Inflammatory macrophage treated with lipopolysaccharide for 4 hours (primary cell): ENCODE results near the gene KNSTRN.

Source experiments
- DNase-seq: peaks from one replicate; pipeline ENCODE4 v3.0.0-alpha.2; 2020

The KNSTRN gene

DNA sequence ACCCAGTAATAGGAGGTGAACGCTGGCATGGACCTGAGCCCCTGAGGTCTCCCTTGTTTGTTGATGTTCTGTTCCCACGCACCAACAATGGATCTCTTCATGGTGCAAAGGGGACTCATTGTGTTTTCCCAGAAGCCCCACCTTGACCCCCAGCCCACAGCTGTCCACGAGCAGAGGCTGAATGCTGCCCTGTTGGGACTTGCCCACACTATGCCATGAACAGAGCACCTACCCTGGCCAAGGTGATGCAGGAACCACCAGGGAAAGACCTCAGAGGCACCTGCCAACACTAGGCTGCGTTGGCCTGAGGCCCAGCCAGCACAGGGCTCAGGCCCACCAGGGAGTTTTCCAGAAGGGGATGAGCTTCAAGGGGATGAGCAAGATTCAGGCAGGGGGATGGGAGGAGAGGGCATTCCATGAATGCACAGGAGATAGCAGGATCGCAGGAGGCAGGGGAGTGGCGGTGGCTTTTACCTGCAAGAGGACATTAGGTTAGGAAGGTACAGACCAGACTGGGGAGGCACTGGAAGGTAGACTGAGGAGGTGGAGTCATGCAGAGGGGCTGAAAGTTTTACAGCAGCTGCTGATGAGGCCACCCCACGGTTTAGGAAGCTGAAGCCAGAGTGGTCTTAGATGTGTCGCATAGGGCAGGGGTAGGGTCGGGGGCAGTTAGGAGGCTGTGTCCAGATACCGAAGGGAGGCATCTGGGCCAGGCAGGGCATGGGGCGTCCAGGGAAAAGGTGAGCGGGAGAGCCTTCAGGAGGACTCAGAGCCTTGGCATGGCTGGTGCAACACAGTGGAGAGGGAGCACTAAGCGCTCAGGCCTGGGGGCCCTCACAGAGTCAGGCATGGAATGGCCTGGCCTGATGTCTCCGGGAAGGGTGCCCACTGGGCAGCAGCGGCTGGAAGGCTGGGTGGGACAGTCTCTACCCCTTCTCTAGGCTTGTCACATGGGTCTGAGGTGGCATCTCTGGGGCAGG lies 35.7 kb upstream of the KNSTRN start:
- no peak for DNase-seq

DNA sequence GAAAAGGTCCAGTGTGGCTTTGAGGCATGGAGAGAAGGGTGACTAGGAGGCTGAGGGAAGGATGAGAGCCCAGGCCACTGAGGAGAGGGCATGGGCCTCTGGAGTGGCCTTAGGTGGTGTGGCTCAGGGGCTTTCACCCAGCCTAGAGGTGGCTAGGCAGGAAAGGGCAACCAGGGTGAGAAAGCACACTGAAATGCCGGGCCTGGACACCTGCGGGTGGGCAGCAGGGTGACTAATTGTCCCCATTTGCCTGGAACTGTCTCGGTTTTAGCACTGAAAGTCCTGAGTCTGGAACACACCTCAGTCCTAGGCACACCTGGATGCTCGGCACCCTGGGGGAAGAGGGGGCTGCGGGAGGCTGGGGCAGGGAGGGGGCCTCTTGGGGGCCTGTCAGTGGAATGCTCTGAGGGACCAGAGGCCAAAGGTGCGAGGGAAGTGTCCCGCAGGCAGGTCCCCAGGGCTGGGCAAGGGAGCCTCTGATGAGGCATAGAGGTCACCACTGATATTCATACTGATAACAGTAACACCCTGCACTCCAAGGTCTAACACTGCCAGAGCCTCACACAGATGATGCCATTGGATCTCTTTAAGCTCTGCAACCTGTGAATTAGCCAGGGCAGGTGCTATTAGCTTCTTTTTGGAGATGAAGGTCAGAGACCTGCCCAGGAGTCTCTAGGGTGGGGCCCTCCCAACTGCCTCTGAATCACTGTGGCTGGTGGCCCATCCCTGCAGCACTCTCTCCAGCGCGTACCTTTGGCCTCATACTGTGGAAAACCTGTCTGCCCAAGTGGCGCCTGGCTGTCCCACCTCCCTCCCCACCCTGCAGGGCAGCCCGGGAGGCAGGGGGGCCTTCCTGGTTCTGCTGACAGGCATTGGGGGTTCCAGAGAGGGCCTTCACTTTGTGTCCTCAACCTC lies 34.7 kb upstream of the KNSTRN start:
- no peak for DNase-seq

- DNase-seq, result no peak
Observed at GRCh38 chr15:40348474-40348870, 34.0 kb upstream of the KNSTRN start.

- DNase-seq, result no peak
Observed at GRCh38 chr15:40349163-40349562, 33.4 kb upstream of the KNSTRN start.

GRCh38 chr15:40352281-40352901 lies 30.1 kb upstream of the KNSTRN start:
- no peak for DNase-seq

GRCh38 chr15:40353697-40354096 lies 28.8 kb upstream of the KNSTRN start:
- no peak for DNase-seq

DNA sequence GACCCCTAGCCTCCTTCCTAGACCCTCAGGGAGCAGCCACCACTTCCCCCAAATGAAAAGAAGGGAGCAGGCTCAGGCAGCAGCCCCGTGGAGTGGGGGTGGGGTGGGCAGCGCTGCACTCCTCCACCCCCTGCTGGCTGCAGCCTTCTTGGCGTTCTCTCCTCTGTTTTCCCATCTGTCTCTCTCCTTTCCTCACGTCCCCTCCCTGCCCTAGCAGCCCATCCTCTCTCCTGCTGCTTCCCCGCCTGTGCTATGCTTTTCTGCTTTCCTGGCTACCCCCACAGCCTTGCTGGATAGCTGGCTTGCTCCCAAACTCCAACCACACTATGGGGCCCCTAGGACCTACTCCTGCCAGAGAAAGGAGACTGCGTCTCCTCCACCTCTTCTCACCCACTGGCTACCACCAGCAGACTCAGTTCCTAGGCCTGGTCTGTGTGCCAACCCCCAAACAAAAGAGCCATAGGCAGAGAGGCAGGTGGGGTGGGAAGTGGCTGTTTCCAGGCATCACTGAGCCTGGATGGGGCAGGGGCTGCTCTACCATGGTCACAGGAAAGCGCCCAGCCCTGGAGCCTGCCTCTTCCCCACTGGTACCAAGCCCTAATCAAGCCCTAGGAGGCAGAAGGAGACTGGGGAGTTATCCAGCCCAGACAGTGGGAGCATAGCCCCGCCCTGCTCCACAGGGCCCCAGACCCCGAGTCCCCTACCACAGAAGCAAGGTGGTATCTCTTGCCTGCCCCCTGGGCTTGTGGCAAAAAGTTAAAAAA lies 27.9 kb upstream of the KNSTRN start:
- DNase-seq, result no peak

DNA sequence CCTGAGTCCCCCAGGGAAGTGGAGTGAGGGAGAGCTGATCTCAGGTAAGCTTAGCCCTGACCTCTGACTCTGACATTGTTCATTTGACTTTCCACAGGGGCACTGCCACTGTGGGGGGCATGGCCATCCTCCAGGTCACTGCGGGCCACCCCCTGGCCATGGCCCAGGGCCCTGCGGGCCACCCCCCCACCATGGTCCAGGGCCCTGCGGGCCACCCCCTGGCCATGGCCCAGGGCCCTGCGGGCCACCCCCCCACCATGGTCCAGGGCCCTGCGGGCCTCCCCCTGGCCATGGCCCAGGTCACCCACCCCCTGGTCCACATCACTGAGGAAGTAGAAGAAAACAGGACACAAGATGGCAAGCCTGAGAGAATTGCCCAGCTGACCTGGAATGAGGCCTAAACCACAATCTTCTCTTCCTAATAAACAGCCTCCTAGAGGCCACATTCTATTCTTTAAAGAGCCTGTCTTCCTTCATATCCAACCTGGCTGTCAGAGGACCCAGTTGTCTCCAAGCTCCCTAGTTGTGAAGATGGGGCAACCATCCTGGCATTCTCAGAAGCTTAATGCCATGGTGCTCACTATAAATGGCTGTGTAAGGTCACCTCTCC lies 26.4 kb upstream of the KNSTRN start:
- DNase-seq, result no peak

DNA sequence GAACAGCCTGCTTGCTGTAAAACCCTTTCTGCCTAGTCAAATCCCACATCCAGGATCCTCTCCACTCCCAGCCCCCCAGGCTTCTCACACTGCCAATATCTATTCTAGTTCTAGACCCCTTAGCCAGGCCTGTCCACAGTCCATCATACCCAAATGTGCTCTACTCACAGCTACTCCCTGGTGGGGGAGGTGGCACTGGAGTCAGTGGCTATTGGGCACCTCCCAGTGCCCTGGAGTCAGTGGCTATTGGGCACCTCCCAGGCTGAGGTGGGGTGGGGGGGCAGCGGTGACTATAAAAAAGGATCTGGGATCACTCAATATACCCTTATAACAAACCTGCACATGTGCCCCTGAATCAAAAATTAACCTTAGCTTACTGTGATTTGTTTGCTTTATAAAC lies 25.3 kb upstream of the KNSTRN start:
- DNase-seq, result no peak

GRCh38 chr15:40357723-40358470 lies 24.6 kb upstream of the KNSTRN start, which contains the start of gene DISP2:
DISP2 (plus strand) TSS chr15:40358219; CDS start chr15:40358322, 103 bp downstream.
- peak; percentile 87 for DNase-seq

DNA sequence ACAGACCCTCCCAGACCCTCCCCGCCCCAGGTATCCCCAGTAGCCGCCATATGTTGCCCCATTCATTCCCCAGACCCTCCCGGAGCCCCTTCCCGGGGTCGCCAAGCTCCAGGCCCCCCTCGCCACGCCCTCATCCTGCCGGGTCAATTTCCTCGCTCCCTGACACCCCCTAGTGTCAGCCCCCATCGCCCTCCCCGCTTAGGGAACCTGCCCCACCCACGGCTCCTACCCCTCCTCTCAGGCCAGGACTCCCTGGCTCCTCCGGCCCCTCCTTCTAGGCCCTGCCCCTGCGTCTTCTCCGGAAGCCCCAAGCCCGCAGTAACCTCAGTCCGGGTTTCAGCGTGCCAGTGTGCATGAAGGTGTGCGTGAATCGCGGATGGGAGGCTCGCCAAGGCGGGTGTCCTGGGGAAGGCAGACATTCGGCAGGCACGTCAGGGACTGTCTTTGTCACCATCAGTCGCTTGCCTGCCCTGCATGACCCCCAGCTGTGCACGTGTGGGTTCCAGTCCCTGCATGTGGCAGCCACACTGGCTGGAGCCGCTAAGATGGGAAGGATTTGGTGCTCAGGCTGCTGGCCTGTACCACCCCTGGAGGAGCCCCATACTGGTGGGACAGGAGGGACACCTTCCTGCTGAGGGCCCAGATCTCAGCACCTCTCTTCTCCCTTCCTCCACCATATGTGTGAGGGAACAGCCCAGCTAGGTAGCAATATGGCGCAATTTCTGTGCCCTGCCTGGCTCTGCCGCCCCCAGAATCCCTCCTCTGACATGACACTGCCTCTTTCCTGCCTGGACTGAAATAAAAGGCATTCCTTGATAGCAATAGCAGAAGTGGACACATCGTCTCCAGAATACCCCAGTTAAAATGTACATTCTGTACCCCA lies 23.8 kb upstream of the KNSTRN start:
- DNase-seq, result no peak

DNA sequence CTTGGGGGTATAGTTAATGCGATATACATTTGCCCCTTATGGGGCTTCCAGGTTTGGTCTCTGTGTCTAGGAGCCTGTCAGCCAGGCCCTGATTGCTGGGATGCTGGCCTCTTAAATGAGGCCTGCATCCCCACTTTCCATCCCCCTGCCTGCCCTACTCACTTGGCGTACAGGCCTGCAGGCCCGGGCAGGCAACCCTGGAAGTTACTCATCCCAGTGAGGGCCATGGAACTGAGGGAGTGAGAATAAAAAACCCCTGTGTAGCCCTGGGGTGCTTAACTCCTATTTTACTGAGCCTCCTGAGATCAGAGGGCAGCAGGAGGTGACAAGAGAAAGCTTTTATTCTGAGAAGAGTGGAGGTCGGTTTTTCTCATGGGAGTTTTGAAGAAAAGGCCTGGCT lies 22.5 kb upstream of the KNSTRN start:
- no peak for DNase-seq

GRCh38 chr15:40361640-40362039 lies 20.9 kb upstream of the KNSTRN start:
- DNase-seq, result no peak

- no peak for DNase-seq
Observed at GRCh38 chr15:40363611-40364010, 18.9 kb upstream of the KNSTRN start.

DNA sequence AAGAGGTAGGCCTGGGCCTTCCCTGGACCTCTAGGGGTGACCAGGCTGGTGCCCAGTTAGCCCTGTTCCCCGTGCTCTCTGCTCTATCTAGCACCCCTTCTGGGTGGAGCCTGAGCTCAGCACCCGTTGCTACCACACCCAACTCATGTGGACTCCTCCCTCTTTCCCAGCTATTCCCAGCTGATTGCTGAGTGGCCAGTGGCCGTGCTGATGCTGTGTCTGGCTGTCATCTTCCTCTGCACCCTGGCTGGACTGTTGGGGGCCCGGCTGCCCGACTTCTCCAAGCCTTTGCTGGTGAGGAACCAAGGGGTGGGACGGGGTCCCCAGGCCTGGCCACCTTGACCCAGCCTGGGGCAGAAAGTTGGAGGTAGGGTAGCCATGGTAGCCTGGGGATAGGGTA lies 18.3 kb upstream of the KNSTRN start:
- DNase-seq, result no peak

GRCh38 chr15:40365016-40365415 lies 17.5 kb upstream of the KNSTRN start:
- DNase-seq, result no peak

- DNase-seq, result no peak
Observed at GRCh38 chr15:40365624-40366456, 16.7 kb upstream of the KNSTRN start.

DNA sequence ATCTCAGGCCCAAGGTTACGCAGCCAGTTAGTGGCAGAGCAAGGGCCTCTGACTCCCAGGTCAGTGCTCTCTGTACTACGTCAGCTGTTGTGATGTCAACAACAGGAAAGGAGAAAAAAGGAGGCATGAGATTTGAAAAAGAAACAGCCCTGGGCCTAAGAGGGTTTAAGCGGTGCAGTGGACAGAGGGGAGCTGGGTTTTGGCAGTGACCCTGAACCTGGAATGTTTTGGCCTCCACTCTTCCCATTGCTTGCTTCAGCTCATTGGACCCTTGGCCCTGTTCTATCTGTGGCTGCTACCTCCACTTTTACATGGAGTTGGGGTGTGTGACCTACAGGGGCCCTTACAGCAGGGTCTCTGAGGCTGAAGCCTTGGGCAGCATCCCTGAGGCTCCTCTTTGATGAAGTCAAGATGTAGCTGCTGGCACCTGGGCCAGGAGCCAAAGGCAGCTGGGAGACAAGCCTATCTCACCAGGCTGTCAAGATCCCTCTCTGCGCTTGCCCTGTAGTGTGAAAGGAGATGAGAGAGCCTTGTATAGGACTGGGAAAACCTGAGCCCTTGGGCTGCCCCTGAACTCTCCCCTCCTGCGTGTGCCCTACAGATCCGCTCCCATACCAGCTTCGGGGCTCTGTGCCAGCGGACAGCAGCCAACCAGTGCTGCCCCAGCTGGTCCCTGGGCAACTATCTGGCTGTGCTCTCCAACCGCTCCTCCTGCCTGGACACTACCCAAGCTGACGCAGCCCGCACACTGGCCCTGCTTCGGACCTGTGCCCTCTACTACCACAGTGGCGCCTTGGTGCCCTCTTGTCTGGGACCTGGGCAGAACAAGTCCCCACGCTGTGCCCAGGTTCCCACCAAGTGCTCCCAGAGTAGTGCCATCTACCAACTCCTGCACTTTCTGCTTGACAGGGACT lies 15.8 kb upstream of the KNSTRN start:
- no peak for DNase-seq
